WERI-Rb-1 (cell line): Measurements from ENCODE around the gene CDH18.

Source experiments
- DNase-seq: peaks from one replicate; pipeline ENCODE4 v3.0.0-alpha.2; 2020
- H3K27ac ChIP-seq: fragments of 250-450 bp; sonication (Bioruptor Pico); 2 replicates; pipeline ENCODE4 v1.5.1; 2020; ENCODE audit warnings: mild to moderate bottlenecking, moderate library complexity
- H3K27me3 ChIP-seq: fragments of 250-450 bp; sonication (Bioruptor Pico); 2 replicates; pipeline ENCODE4 v1.5.1; 2021; ENCODE audit warnings: mild to moderate bottlenecking, low read depth, moderate library complexity; ENCODE audit not compliant: insufficient read depth, severe bottlenecking
- H3K36me3 ChIP-seq: fragments of 250-450 bp; sonication (Bioruptor Pico); 2 replicates; pipeline ENCODE4 v1.5.1; 2020; ENCODE audit warnings: mild to moderate bottlenecking, moderate library complexity
- H3K4me3 ChIP-seq: 2 replicates; pipeline ENCODE4 v1.5.1; 2011; ENCODE audit warnings: low read depth, mild to moderate bottlenecking, control low read depth, low read length
- H3K9me3 ChIP-seq: fragments of 250-450 bp; sonication (Bioruptor Pico); 2 replicates; pipeline ENCODE4 v1.5.1; 2021; ENCODE audit warnings: mild to moderate bottlenecking, moderate library complexity; ENCODE audit not compliant: severe bottlenecking
- CTCF ChIP-seq: IDR thresholded peaks from 2 replicates; pipeline ENCODE4 v1.5.1; 2011; ENCODE audit warnings: low read depth, mild to moderate bottlenecking, control low read depth, inconsistent platforms, low read length

The CDH18 gene

GRCh38 chr5:19536387-19536786, 451.6 kb downstream of the CDH18 start:
- Histone ChIP-seq H3K27ac (no peak overlapping the region), H3K9me3 (no peaks in the 10 kb centered on the region), H3K36me3 (no peaks in the 10 kb centered on the region), H3K4me3 (no peak overlapping the region), H3K27me3 (no peaks in the 10 kb centered on the region)
- TF ChIP-seq CTCF: no peak
- no peak for DNase-seq

- DNase-seq: no peak
- no peaks in the 10 kb centered on the region for H3K36me3 ChIP-seq
- H3K27me3 ChIP-seq: no peaks in the 10 kb centered on the region
- no peak overlapping the region for H3K4me3 ChIP-seq
- H3K27ac ChIP-seq: no peak overlapping the region
- H3K9me3 ChIP-seq: no peaks in the 10 kb centered on the region
- no peak for TF ChIP-seq CTCF
Observed at GRCh38 chr5:19534751-19535150, 453.2 kb downstream of the CDH18 start.

GRCh38 chr5:19532936-19533335, 455.1 kb downstream of the CDH18 start:
- H3K27ac ChIP-seq: no peak overlapping the region
- no peaks in the 10 kb centered on the region for H3K27me3 ChIP-seq
- no peak for TF ChIP-seq CTCF
- no peak for DNase-seq
- H3K36me3 ChIP-seq: no peaks in the 10 kb centered on the region
- no peaks in the 10 kb centered on the region for H3K9me3 ChIP-seq
- no peak overlapping the region for H3K4me3 ChIP-seq

- Histone ChIP-seq H3K36me3 (no peaks in the 10 kb centered on the region), H3K9me3 (no peaks in the 10 kb centered on the region), H3K27ac (no peak overlapping the region), H3K27me3 (no peaks in the 10 kb centered on the region), H3K4me3 (no peak overlapping the region)
- DNase-seq: no peak
- TF ChIP-seq CTCF: no peak
Observed at GRCh38 chr5:19531374-19531952, 456.5 kb downstream of the CDH18 start.

- H3K36me3 ChIP-seq: no peaks in the 10 kb centered on the region
- H3K27ac ChIP-seq: no peak overlapping the region
- H3K9me3 ChIP-seq: no peaks in the 10 kb centered on the region
- no peak overlapping the region for H3K4me3 ChIP-seq
- TF ChIP-seq CTCF: no peak
- H3K27me3 ChIP-seq: no peaks in the 10 kb centered on the region
- no peak for DNase-seq
Observed at GRCh38 chr5:19519448-19519847, 468.6 kb downstream of the CDH18 start.

- no peak for TF ChIP-seq CTCF
- no peak overlapping the region for H3K27ac ChIP-seq
- DNase-seq: no peak
- no peak overlapping the region for H3K4me3 ChIP-seq
- no peaks in the 10 kb centered on the region for H3K27me3 ChIP-seq
- no peaks in the 10 kb centered on the region for H3K36me3 ChIP-seq
- no peaks in the 10 kb centered on the region for H3K9me3 ChIP-seq
Observed at GRCh38 chr5:19498852-19499251, 489.1 kb downstream of the CDH18 start.
